Omental fat pad (tissue), 4 donors: ENCODE measurements around the gene RP9. TPM values are rescaled to one million over a fixed set of nuclear protein-coding genes. Genes with fewer than 3 reads are reported as not detected.

Source experiments
- ATAC-seq: fragments of 150-250 bp; one replicate; pipeline ENCODE4 v1.9.1; 2016; ENCODE audit warnings: mild to moderate bottlenecking, moderate library complexity; ENCODE audit not compliant: low FRiP score
- DNase-seq: peaks from one replicate; pipeline ENCODE4 v3.0.0-alpha.2; 2019; ENCODE audit warnings: low spot score
- CTCF ChIP-seq, 3 donors: fragments of 450-650 bp; IDR thresholded peaks; one replicate each; pipeline ENCODE4 v1.5.1; 2016 to 2017; ENCODE audit warnings: antibody characterized with exemption in 3 of 3, mild to moderate bottlenecking in 3 of 3, moderate library complexity in 2 of 3
- total RNA-seq, 4 donors: library from RNA; depleted of rRNA; stranded (reverse); fragments of >200 nt; gene quantifications; one replicate each; pipeline ENCODE4 v1.1.0, GENCODE V29; 2016

RP9 gene
- total RNA-seq, 4 donors from 2014 or later = 6.8 to 17.7 (median 9.9) TPM

DNA sequence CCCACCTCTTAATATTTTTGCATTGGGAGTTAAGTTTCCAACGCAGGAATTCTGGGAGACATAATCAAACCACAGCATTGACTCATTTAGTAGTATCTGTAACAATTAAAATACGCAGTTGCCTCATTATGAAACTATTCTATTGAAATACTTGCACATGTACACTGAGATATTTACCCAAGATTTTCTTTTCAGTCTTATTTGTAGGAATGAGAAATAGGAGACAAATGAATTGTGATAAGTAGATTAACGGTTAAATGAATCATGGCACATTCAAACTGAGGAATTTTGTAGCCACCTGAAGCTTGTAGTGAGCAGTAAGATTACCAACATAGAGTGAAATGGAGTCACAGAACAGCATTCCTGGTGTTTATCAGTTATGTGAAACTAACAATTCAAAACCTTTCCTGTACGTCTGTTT lies 18.1 kb downstream of the RP9 start:
- TF ChIP-seq CTCF (IDR thresholded peaks at IDR 0.05) = no peak
- ATAC-seq (no peak), DNase-seq (no peak)

DNA sequence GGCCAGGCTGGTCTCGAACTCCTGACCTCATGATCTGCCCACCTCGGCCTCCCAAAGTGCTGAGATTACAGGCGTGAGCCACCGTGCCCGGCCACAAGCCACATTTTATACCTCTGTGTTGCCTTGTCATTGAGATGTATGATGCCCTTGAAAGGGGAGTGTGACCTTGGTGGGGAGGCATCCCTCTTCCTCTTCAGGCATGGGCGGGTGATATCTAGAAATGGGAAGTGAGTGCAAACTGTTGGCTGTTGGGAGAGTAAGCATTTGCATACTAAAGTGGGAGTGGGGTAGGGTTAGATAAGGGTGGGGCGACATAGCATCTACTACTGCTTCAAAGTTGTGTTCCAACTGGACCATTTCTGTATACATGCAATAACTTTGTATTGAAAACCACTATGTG lies 20.1 kb downstream of the RP9 start:
- no peak for TF ChIP-seq CTCF (IDR thresholded peaks at IDR 0.05)
- DNase-seq (no peak), ATAC-seq (no peak)

DNA sequence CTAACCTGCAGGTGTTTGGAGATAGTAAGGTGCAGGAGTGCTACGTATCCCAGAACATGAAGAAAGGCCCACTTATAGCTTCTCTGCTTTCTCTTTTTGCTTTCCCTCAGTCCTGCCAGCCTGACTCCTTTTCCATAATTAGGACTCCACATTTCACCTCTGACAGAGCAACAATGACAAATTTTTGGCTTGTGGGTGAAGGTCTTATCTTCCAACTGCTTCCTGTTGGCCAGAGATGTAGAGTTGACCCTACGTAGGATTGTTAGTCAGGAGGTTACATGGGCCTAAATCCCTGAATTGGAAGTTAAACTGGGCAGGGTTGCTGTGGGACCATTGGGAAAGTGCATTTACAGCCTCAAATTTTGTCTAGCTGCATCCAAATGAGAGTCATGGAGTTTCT lies 21.3 kb downstream of the RP9 start:
- ATAC-seq (no peak), DNase-seq (no peak)
- no peak for TF ChIP-seq CTCF (IDR thresholded peaks at IDR 0.05)

- TF ChIP-seq CTCF (IDR thresholded peaks at IDR 0.05) = no peak
- no peak for DNase-seq
- no peak for ATAC-seq
These were observed 21.8 kb downstream of the RP9 start for GRCh38 chr7:33087356-33087755.

DNA sequence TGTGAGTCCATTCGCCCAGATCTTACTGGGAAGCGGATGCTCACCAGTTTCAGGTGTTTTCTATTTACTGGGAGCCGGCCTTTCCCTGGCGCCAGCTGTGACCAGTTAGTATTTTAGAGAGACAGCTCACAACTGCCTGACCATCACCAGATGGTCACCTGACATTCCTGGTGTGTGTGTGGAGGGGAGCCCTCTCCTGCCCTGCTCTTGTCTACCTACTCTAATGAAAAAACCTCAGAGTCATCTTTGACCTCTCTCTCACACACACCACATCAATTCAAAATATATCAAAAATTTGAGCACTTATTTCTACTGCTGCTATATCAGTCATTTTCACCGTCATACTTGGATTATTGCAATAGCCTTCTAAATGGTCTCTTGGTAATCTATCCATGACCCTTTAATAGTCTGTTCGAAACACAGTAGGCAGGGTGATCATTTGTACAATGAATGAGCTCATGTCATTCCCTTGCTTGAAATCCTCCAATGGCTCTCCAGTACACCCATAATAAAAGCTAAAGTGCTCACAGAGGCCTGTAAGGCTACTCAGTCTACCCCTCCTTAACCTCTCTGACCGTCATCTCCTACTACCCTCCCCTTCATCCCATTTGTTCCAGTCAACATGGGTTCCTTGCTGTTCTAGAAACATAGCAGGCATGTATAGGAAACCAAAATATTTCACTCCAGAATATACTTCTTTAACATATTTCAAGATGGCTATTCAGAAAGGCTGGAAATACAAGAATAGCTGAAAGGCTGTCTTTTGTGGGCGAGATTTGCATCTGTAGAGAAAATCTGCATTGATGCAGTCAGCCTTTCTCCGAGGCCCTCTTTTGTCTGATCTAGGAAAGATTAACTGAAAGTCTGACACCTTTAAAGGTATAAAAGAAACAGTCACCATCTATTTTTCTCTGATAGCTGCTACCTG lies 29.2 kb downstream of the RP9 start:
- ATAC-seq (no peak), DNase-seq (no peak)
- no peak for TF ChIP-seq CTCF (IDR thresholded peaks at IDR 0.05)

DNA sequence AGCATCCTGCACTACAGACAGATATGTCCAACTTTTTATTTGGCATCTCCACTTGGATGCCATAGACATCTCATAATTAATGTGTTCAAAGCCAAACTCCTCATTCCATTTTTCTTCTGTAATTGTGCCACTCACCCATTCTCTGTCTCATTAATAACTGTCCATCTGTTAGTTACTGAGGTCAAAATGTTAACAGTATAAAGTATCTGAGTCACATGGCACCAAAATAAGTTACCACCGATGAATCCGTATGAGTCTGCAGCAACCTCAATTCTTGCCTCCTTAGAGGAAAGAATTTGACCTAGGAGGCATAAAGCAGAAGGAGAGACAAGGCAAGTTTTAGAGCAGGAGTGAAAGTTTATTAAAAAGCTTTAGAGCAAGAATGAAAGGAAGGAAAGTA lies 30.1 kb downstream of the RP9 start:
- ATAC-seq (no peak), DNase-seq (no peak)
- no peak for TF ChIP-seq CTCF (IDR thresholded peaks at IDR 0.05)

- TF ChIP-seq CTCF (IDR thresholded peaks at IDR 0.05) = no peak
- ATAC-seq (no peak), DNase-seq (no peak)
These were observed 32.5 kb downstream of the RP9 start for GRCh38 chr7:33076737-33077136.
